Measurements from ENCODE around the gene CROT. TPM values are rescaled to one million over a fixed set of nuclear protein-coding genes. Genes with fewer than 3 reads are reported as not detected.
"Not testable (repeated sequence)": the region's sequence is repeated elsewhere in the genome, so short reads cannot be mapped to it uniquely, and the experiment has no call there.

CROT gene
- polyA plus RNA-seq (2013, experiment 1 of 2; ENCODE audit: insufficient read length) = 7.1 TPM
- 8.8 TPM for polyA plus RNA-seq (2013, experiment 2 of 2; ENCODE audit: insufficient read length)

GRCh38 chr7:87345166-87345927 is at the start of gene CROT:
CROT (plus strand) TSS chr7:87345664; CDS start chr7:87349069, 3,405 bp downstream.
- DNase-seq = peak; percentile 92

- DNase-seq = no peak
Observed at GRCh38 chr7:87300756-87301155, 44.7 kb upstream of the CROT start.

DNA sequence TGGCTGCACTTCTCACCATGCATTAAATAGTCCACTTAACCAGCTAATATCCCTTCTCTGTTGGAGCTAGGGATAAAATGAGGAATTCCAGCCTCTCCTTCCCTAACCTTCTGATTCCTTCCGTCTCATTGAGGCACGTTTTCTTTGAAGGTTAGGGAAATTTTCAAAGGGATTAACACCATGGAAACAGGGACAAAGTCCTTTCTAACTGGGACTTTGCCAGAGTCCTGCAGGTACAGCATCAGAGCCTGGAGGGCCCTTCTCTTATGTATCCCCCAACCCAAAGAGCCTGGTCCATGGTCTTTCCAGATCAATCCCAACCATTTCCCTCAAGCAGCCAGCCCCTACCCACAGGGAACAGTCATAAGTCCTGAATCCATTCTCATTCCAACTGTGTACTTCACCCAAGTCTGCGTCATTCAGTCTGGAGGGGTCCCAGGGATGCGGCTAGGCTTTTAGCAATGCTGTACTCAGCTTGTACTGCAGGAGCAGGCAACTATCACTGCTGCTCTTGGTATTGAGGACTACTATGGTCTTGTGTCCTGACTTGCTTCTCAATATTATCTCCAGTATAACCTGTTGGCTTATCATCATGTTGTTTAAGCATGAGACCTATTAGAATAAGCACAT is 34.6 kb upstream of the CROT start:
- DNase-seq = no peak

DNA sequence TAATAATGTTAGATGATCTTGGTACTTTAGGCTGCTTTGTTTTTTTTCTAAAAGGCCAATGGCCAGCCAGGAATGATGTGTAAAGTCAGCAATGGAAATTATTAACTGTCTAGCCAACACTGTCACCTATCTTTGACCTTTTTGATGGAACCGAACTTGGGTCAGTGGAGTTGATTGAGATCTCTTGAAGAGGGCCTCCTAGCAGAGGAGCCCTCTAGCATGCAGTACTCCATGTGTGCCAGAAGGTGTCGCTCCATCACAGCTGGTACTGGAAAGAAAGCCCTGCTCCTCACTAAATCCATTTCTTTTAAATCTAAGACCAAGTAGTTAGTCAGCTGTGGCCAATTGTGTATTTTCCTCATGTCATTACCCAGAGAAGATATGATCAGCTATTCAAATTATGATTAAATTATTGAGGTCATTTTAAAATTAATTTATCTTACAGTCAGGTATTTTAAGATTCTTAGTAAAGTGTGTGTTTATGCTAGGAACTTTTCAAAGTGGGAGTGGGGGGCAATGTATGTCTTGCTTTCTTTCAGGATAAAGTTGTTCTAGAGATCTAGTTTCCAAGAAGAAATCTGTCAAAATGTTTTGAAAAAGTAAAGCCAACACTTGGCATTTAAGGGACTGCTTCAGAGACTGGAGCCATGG is 33.1 kb upstream of the CROT start:
- peak; percentile 53 for DNase-seq

GRCh38 chr7:87316097-87316700 is 29.3 kb upstream of the CROT start:
- DNase-seq = no peak

DNA sequence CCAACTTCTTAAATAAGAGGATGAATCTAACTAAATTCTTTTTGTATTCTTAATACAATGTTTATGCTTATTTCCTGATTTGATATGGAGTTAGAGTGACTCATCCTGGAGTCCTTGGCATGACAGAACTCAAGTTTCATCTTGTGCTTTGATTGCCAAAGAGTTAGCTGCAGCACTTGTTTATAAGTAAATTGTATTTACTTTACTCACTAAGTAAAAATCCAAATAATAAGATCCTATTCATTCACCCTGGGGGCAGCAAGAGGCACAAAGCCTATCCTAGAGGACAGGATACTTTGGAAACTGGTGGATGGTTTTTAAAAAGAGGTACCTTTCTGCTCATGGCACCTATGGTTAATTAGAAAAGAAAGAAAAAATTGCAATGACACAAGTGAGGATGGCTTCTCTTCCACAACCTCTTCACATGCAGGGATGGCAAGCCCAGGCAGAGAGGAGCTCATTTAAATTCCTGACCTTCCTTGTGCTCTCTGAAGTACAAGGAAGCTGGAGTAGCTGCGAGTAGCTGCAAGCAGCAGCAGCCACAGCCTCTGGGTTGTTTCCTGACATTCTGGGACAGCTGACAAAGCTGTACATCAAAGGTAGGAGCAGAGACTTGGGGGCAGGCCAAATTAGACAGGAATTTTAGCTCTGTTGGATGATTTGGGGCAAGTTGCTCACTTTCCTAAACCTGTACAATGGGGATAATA is 28.5 kb upstream of the CROT start:
- DNase-seq = peak; percentile 61

GRCh38 chr7:87317691-87318245 is 27.7 kb upstream of the CROT start:
- DNase-seq = no peak

GRCh38 chr7:87318741-87319140 is 26.7 kb upstream of the CROT start:
- no peak for DNase-seq

- not testable (repeated sequence) for DNase-seq
Observed at GRCh38 chr7:87319154-87319581, 26.3 kb upstream of the CROT start.

DNA sequence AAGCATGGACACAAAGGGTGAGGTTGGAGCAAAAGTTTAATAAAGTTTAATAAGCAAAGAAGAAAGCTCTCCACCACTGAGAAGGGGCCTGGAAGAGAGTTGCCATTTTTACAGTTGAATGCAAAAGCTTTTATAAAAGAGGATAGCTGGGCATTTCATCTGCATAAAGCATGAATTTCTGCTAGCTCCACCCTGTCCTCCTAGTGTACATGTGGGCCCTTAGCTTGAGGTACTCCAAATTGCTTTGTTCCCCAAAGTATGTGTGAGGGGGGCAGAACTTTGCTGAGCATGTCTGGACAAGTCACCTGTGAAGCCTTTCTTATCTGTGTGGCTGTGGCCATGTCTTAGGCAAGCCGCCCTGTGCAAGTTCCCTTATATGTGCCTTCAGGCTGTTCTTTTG is 22.6 kb upstream of the CROT start:
- no peak for DNase-seq

- DNase-seq = no peak
Observed at GRCh38 chr7:87325576-87326370, 19.7 kb upstream of the CROT start.

DNA sequence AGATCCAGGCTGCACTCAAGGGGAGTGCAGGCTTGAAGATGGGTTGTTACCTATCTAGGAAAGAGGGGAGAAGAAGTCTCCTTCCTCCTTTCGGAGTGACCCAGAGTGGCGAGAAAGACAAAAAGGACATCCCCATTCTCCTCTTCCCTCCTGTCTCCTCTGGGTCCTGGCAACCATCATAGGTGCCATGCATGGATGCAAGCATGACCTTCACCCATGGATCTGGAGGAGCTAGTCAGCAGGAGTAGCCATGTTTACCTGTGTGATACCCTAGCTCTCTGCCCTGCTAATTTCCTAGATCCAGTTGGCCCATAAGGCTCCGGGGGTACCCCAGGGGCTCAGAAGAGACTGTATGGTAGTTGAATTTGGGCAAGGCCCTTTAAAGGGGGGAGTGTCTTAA is 17.2 kb upstream of the CROT start:
- DNase-seq = peak; percentile 24

GRCh38 chr7:87330316-87330715 is 15.1 kb upstream of the CROT start:
- DNase-seq = no peak

DNA sequence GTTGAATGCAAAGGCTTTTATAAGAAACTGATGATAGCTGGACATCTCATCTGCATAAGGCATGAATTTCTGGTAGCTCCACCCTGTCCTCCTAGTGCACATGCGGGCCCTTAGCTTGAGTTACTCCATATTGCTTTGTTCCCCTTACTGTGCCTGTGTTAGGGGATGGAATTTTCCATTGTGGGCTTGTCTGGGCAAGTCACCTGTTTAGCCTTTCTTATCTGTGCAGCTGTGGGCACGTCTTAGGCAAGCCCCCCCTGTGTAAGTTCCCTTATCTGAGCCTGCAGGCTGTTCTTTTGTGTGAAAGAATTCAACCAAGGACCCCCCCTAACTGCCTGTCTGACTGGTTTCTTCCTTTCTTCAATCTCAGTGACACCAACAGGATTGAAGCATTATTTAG is 14.5 kb upstream of the CROT start:
- no peak for DNase-seq

- DNase-seq = no peak
Observed at GRCh38 chr7:87331687-87332252, 13.7 kb upstream of the CROT start.

DNA sequence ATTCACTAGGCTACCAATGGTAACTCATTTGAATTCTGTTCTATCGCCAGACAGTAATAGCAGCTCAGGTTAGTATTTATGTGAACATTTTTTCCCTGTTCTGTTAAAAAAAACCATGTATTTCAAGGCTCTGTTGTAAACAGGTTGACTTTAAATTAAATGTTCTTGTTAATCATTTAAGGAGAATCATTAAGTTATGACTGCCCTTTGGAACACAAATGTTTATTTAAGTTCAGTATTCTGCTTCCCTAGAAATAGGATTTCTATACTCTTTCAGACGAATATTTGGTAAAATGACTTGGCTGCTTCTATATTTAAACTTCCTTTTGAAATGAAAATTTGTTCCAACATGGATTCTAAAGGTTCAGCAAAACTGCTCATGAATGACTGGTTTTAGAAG is 13.1 kb upstream of the CROT start:
- no peak for DNase-seq

GRCh38 chr7:87336136-87336535 is 9.3 kb upstream of the CROT start:
- DNase-seq = no peak

- no peak for DNase-seq
Observed at GRCh38 chr7:87337331-87337730, 8.1 kb upstream of the CROT start.

DNA sequence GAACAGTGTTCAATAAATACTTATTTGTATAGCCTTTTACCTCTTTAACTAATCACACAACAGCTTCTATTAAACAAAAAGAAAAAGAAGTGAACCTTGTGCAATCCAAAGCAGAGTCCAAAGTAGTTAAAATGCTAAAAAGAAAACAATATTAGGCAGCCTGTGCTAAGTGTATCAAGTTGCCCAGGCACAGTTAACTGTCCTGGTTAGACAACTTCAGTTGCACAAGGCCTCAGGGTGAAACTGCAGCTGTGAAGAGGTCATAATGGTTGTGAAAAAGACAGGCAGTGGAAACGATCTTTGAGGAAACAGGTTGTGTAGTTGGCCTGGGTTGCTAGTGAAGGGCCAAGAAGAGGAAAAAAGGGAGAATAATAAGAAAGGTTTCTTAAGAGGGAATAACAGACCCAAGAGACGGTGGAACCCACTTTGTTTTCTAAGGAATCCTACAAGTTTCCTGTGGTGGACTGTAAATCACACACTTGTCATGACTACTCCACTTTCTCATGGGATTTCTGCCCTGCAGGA is 6.0 kb upstream of the CROT start:
- no peak for DNase-seq

- DNase-seq = no peak
Observed at GRCh38 chr7:87341441-87341840, 4.0 kb upstream of the CROT start.

DNA sequence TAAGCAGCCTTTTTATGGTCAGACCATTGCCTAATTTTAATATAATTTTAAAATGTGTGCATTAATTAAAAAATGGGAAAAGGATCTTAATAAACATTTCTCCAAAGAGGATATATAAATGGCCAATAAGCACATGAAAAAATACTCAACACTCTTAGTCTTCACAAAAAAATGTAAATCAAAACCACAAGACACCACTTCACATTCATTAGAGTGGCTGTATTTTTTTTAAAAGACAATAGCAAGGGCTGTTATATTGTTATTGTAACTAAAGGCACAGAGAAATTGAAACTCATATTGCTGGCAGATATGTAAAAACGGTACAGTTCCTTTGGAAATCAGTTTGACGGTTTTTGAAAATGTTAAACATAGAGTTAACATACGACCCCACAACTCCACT is 3.2 kb upstream of the CROT start:
- DNase-seq = no peak
